MCF 10A (cell line): ENCODE results near the gene PHC3. TPM values are rescaled to one million over a fixed set of nuclear protein-coding genes. Genes with fewer than 3 reads are reported as not detected.

Experiments
- BruUV-seq: library from RNA; stranded (reverse); fragments of 400-500 nt; replicated peaks from 2 replicates; lab custom pipeline; 2021; lab: Mats Ljungman, UMichigan
- CTCF ChIA-PET: fragments of 300-600 bp; sonication (Branson Sonifier 250); formaldehyde crosslinking; extraction: SDS; loops from one replicate; lab custom pipeline; 2021; ENCODE audit warnings: antibody characterized with exemption, inconsistent platforms; lab: Yijun Ruan, JAX
- POLR2A ChIA-PET: fragments of 300-600, 350-650 bp; sonication (Branson Sonifier 250); formaldehyde crosslinking; extraction: SDS; loops from one replicate; lab custom pipeline; 2020; ENCODE audit warnings: antibody characterized with exemption, inconsistent platforms; lab: Yijun Ruan, JAX
- DNase-seq: peaks from one replicate; pipeline ENCODE4 v3.0.0-alpha.2; 2018; ENCODE audit not compliant: unreplicated experiment
- H3K27ac Mint-ChIP-seq: one replicate; pipeline ENCODE4 v1.8.0; 2022; ENCODE audit warnings: mild to moderate bottlenecking, low read depth, mixed read lengths; ENCODE audit not compliant: unreplicated experiment
- H3K27me3 Mint-ChIP-seq: one replicate; pipeline ENCODE4 v1.8.0; 2022; ENCODE audit warnings: mixed read lengths; ENCODE audit not compliant: insufficient read depth, unreplicated experiment
- H3K36me3 Mint-ChIP-seq: one replicate; pipeline ENCODE4 v1.8.0; 2022; ENCODE audit warnings: mild to moderate bottlenecking, moderate library complexity, mixed read lengths; ENCODE audit not compliant: insufficient read depth, unreplicated experiment
- H3K4me1 Mint-ChIP-seq: one replicate; pipeline ENCODE4 v1.8.0; 2022; ENCODE audit warnings: mixed read lengths; ENCODE audit not compliant: insufficient read depth, unreplicated experiment
- H3K4me3 Mint-ChIP-seq: one replicate; pipeline ENCODE4 v1.8.0; 2022; ENCODE audit warnings: mild to moderate bottlenecking, moderate library complexity, mixed read lengths; ENCODE audit not compliant: unreplicated experiment
- H3K9me3 Mint-ChIP-seq: one replicate; pipeline ENCODE4 v1.8.0; 2022; ENCODE audit warnings: mixed read lengths; ENCODE audit not compliant: unreplicated experiment
- CTCF ChIP-seq: fragments of 200-600 bp; IDR thresholded peaks from one replicate; pipeline ENCODE4 v1.8.0; 2022; ENCODE audit warnings: antibody characterized with exemption, mild to moderate bottlenecking; ENCODE audit not compliant: unreplicated experiment
- intact Hi-C: fragments of 100-400 bp; cut with micrococcal nuclease; formaldehyde crosslinking; loops from 2 replicates; pipeline ENCODE4 v1.14.1; 2022
- total RNA-seq: library from RNA; stranded (reverse); gene quantifications from 2 replicates; pipeline ENCODE4 v1.2.3, GENCODE V29; 2022

PHC3 gene
- total RNA-seq, 1 experiment from 2014 or later, result 54.3 TPM

DNA sequence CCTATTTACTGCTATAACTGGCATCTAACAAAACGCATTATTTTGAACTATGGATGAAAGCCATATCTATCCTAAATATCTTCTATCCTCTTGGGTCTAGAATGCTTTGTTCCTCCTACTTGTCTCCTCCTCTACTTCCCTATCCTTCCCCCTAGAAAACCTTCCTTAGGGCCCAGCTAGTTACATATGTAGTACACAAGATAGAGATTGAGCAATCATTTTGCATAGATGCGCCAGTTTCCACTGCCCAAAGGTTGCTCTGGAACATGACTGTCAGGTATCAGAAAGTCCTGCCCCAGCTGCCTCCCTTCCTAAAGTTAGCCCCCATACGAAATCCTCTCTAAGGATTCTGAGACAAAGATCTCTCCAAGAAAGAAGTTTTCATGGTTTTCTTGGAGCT is 88.6 kb downstream of the PHC3 start:
- no peak for DNase-seq
- H3K27ac Mint-ChIP-seq, result no peak overlapping the region
- no peaks in the 10 kb centered on the region for H3K27me3 Mint-ChIP-seq
- no peaks in the 10 kb centered on the region for H3K4me1 Mint-ChIP-seq
- CTCF ChIA-PET, result no interaction called here
- no TSS peak for BruUV-seq
- no peak overlapping the region for H3K4me3 Mint-ChIP-seq
- POLR2A ChIA-PET, result no interaction called here
- no peaks in the 10 kb centered on the region for H3K9me3 Mint-ChIP-seq
- intact Hi-C loops, result no loop called here
- peaks cover 80% of the 10 kb centered on the region for H3K36me3 Mint-ChIP-seq
- no peak for TF ChIP-seq CTCF

DNA sequence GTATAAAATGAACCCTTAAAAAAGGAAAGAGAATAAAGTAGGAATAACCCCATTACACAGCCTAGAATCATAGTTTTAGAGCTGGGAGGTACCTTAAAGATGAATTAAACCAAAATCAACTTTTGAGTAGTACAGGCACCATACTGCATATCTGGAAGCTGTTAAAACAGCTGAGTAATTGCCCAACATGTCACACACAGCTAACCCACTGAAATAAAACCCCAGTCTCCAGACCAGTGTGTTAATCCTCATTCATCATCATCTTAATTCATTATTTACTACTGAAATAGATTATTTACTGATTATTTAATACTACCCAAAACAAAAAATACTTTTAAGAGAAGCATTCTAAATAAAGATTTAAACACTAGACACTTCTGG is 90.9 kb downstream of the PHC3 start:
- no peaks in the 10 kb centered on the region for H3K4me1 Mint-ChIP-seq
- peaks cover 77% of the 10 kb centered on the region for H3K36me3 Mint-ChIP-seq
- H3K27me3 Mint-ChIP-seq, result no peaks in the 10 kb centered on the region
- intact Hi-C loops, result no loop called here
- no peak overlapping the region for H3K4me3 Mint-ChIP-seq
- no TSS peak for BruUV-seq
- H3K27ac Mint-ChIP-seq, result no peak overlapping the region
- no peak for DNase-seq
- TF ChIP-seq CTCF, result no peak
- ChIA-PET CTCF (interaction anchor here (0.6 kb wide), 2 partner anchors 375 to 783 kb away, joined by 4 read pairs; no protein-coding TSS in a partner anchor), POLR2A (interaction anchor here (0.5 to 1.1 kb wide), 2 partner anchors 28 to 318 kb away, joined by 3 read pairs; no protein-coding TSS in a partner anchor)
- no peaks in the 10 kb centered on the region for H3K9me3 Mint-ChIP-seq

DNA sequence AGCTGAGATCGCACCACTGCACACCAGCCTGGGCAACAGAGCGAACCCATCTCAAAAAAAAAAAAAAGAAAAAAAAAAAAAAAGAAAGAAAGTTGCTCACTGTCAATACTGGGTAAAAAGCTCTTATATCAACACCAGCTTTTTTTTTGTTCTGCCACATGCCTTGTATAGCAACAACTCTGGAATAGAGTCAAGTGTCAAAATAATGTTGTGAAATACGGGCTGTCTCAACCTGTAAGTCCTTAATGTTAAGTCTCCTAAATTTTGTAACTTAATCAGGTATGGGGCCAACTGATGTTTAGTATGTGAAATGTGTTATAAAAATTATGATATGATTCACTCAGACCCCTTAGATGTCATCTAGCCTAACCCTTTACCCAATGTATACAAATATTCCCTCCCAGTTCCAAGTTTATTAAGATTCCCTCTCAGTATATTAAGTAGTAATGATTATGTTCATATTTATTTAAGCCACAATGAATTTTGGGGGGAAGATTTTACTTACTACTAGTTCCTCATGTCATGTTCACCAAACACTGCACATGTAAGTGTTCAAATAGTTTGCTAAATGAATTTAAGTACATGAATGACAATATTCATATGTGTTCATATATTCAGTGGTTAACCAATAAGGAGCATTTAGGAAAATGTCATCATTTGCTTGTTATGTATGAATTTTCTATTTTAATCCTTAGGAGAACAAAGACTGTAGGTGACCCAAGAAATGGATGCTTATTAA is 91.5 kb downstream of the PHC3 start:
- no TSS peak for BruUV-seq
- Mint-ChIP-seq H3K27me3 (no peaks in the 10 kb centered on the region), H3K9me3 (no peaks in the 10 kb centered on the region), H3K4me1 (no peaks in the 10 kb centered on the region), H3K27ac (no peak overlapping the region), H3K36me3 (peaks cover 77% of the 10 kb centered on the region), H3K4me3 (no peak overlapping the region)
- POLR2A ChIA-PET, result interaction anchor here (0.5 to 1.7 kb wide), 3 partner anchors 11 to 143 kb away, joined by 3 read pairs; no protein-coding TSS in a partner anchor
- CTCF ChIA-PET, result interaction anchor here (0.6 kb wide), 2 partner anchors 123 to 784 kb away, joined by 4 read pairs; partner anchors contain the start of gene SEC62
- no peak for TF ChIP-seq CTCF
- peak; percentile 31 for DNase-seq
- intact Hi-C loops, result no loop called here

- no peaks in the 10 kb centered on the region for H3K4me1 Mint-ChIP-seq
- ChIA-PET POLR2A (interaction anchor here (1.0 kb wide), 1 partner anchor 17 kb away, joined by 3 read pairs; no protein-coding TSS in a partner anchor), CTCF (no interaction called here)
- no peaks in the 10 kb centered on the region for H3K9me3 Mint-ChIP-seq
- intact Hi-C loops, result no loop called here
- DNase-seq, result no peak
- TF ChIP-seq CTCF, result no peak
- peaks cover 58% of the 10 kb centered on the region for H3K36me3 Mint-ChIP-seq
- H3K4me3 Mint-ChIP-seq, result no peak overlapping the region
- H3K27me3 Mint-ChIP-seq, result no peaks in the 10 kb centered on the region
- no peak overlapping the region for H3K27ac Mint-ChIP-seq
- BruUV-seq, result no TSS peak
Measured at GRCh38 chr3:170085396-170085795, 96.1 kb downstream of the PHC3 start.
